ENCODE measurements around the gene MAP3K8.

- TF ChIP-seq CTCF (conservative IDR thresholded peaks at IDR 0.05 in 1 of 2, IDR thresholded peaks at IDR 0.05 in 1 of 2; ENCODE audit: extremely low read depth in 1 of 2, insufficient read depth in 1 of 2, low read depth in 1 of 2, low read length in 2 of 2) (no peak), EZH2 (IDR thresholded peaks at IDR 0.05; ENCODE audit: borderline replicate concordance, low read length) (no peak)
Measured at GRCh38 chr10:30502266-30503060, 68.5 kb downstream of the MAP3K8 start.

Measured in mammary epithelial cell (primary cell).